Measurements from ENCODE around the gene TRIP6. TPM values are rescaled to one million over a fixed set of nuclear protein-coding genes. Genes with fewer than 3 reads are reported as not detected.

The TRIP6 gene
- total and polyA plus RNA-seq, 2 donors (not counting 3 experiments of a cell fraction or from before 2014, with no cell fraction given), result 90.3 TPM

DNA sequence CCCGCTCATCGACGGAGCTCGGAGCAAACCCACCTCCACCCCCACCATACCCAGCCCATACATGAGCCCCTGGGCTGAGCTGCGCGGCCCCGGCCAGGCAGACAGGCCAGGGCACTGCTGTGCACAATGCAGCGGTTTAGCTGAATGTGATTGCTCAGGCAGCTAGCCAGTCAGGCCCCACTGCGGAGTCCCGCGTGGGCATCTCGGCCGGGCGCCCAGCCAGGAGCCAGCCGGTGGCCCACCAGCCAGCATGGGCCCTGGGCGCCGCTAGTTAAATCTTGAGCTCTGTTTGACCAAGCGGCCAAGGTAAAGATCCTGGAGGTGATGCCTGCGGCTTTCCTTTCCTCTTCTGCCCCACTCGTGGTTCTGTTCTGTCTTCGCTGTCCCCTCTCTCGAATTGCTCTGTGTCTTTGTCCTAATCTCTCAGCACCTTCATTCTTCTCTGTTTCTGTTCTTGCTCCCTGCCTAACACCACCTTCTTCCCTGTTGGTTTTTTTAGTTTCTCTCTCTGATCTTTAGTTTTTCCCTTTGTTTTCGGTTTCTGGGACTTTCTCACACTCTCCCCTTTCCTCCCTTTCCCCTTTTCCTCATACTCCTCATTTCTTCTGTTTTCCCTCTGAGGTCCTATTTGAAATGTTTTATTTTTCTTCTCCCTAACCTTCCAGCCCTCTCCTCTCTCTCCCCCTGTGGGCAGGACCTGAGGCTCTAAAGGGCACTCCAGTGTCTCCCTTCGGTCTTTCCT lies 15.8 kb downstream of the TRIP6 start:
- TF ChIP-seq GATA2 (IDR thresholded peaks at IDR 0.05; ENCODE audit: insufficient read depth, insufficient read length, low read depth, low read length) (no peak), POLR2A (IDR thresholded peaks at IDR 0.05; ENCODE audit: low read depth, low read length) (no peak), EZH2 (IDR thresholded peaks at IDR 0.05; ENCODE audit: borderline replicate concordance, low read depth, low read length, severe bottlenecking) (no peak), FOS (IDR thresholded peaks at IDR 0.05; ENCODE audit: borderline replicate concordance, insufficient read depth, low read length) (no peak), POLR2AphosphoS5 (IDR thresholded peaks at IDR 0.05; ENCODE audit: insufficient read depth, low read depth, low read length) (no peak), JUN (IDR thresholded peaks at IDR 0.05; ENCODE audit: borderline replicate concordance, insufficient read depth, insufficient read length, low read depth) (no peak), MYC (IDR thresholded peaks at IDR 0.05; ENCODE audit: low read depth, low read length) (no peak)
- TF ChIP-seq, protein P1, sequence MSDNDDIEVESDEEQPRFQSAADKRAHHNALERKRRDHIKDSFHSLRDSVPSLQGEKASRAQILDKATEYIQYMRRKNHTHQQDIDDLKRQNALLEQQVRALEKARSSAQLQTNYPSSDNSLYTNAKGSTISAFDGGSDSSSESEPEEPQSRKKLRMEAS (IDR thresholded peaks at IDR 0.05; ENCODE audit: insufficient read depth, insufficient read length), result no peak
- TF ChIP-seq, protein P2, sequence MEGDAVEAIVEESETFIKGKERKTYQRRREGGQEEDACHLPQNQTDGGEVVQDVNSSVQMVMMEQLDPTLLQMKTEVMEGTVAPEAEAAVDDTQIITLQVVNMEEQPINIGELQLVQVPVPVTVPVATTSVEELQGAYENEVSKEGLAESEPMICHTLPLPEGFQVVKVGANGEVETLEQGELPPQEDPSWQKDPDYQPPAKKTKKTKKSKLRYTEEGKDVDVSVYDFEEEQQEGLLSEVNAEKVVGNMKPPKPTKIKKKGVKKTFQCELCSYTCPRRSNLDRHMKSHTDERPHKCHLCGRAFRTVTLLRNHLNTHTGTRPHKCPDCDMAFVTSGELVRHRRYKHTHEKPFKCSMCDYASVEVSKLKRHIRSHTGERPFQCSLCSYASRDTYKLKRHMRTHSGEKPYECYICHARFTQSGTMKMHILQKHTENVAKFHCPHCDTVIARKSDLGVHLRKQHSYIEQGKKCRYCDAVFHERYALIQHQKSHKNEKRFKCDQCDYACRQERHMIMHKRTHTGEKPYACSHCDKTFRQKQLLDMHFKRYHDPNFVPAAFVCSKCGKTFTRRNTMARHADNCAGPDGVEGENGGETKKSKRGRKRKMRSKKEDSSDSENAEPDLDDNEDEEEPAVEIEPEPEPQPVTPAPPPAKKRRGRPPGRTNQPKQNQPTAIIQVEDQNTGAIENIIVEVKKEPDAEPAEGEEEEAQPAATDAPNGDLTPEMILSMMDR (IDR thresholded peaks at IDR 0.05; ENCODE audit: extremely low read depth in 1 of 2, insufficient read depth in 1 of 2, low read depth in 1 of 2, low read length in 2 of 2), result no peak
- H3K9me1 ChIP-seq (replicated peaks; ENCODE audit: control insufficient read depth, extremely low read depth, insufficient read depth, low read length), result no peaks in the 10 kb centered on the region
- intact Hi-C loops (cut with micrococcal nuclease), result no loop called here
- H3K27ac ChIP-seq (ENCODE audit: insufficient read depth, low read depth, low read length), result no peak overlapping the region
- H3K9me3 ChIP-seq (replicated peaks; ENCODE audit: control insufficient read depth, insufficient read depth, low read length), result no peaks in the 10 kb centered on the region
- ChIA-PET CTCF (interaction anchor here (0.9 to 1.0 kb wide), 2 partner anchors 8 to 84 kb away, joined by 3 read pairs; partner anchors contain the start of gene SRRT), POLR2A (no interaction called here)
- peaks cover 40% of the 10 kb centered on the region for H3K79me2 ChIP-seq (ENCODE audit: control insufficient read depth, insufficient read depth, low read length)
- no TSS peak for BruUV-seq (replicated peaks)
- no peak overlapping the region for H3K4me3 ChIP-seq (replicated peaks in 1 of 3; ENCODE audit: insufficient read depth in 1 of 3, low read depth in 1 of 3, low read length in 3 of 3)
- peaks cover 27 to 64% of the 10 kb centered on the region in 2 experiments for H3K36me3 ChIP-seq (ENCODE audit: control insufficient read depth in 2 of 2, extremely low read depth in 1 of 2, insufficient read depth in 2 of 2, low read length in 2 of 2)
- no peak overlapping the region for H3K4me2 ChIP-seq (ENCODE audit: insufficient read depth, low read length)
- H4K20me1 ChIP-seq (replicated peaks; ENCODE audit: control insufficient read depth, extremely low read depth, insufficient read depth, low read length), result no peaks in the 10 kb centered on the region
- DNase-seq (ENCODE audit: low read depth, low spot score) (no peak), FAIRE-seq (no peak)
- no peaks in the 10 kb centered on the region for H3K27me3 ChIP-seq (ENCODE audit: control insufficient read depth in 2 of 2, insufficient read depth in 2 of 2, low read length in 2 of 2)
- dilution Hi-C loops (cut with MboI; ENCODE audit: extremely low pct_ligation_motif_present, low sequenced_read_pairs), result no loop called here
- no peak overlapping the region for H3K9ac ChIP-seq (replicated peaks; ENCODE audit: extremely low read depth, insufficient read depth, low read length)
- H2AFZ ChIP-seq (ENCODE audit: low read depth, low read length), result no peak overlapping the region
- peaks cover 14% of the 10 kb centered on the region for H3K4me1 ChIP-seq (ENCODE audit: control insufficient read depth, extremely low read depth, insufficient read depth, low read length)
